GM18526 (cell line): Measurements from ENCODE around the gene PLPP3.

Experiments used
- POLR2A ChIP-seq: IDR thresholded peaks from 3 replicates; pipeline ENCODE4 v1.6.1; 2011; ENCODE audit not compliant: insufficient read length; ENCODE audit errors: extremely low read depth

The PLPP3 gene

GRCh38 chr1:56557746-56558145 lies 21.6 kb downstream of the PLPP3 start:
- no peak for TF ChIP-seq POLR2A

GRCh38 chr1:56555448-56555847 lies 23.9 kb downstream of the PLPP3 start:
- TF ChIP-seq POLR2A: no peak

GRCh38 chr1:56553046-56553445 lies 26.3 kb downstream of the PLPP3 start:
- no peak for TF ChIP-seq POLR2A

GRCh38 chr1:56552349-56552748 lies 27.0 kb downstream of the PLPP3 start:
- TF ChIP-seq POLR2A: no peak

GRCh38 chr1:56551691-56552090 lies 27.7 kb downstream of the PLPP3 start:
- no peak for TF ChIP-seq POLR2A

GRCh38 chr1:56550859-56551188 lies 28.5 kb downstream of the PLPP3 start:
- no peak for TF ChIP-seq POLR2A

GRCh38 chr1:56550138-56550858 lies 29.1 kb downstream of the PLPP3 start:
- TF ChIP-seq POLR2A: no peak

- no peak for TF ChIP-seq POLR2A
Measured at GRCh38 chr1:56548571-56548970, 30.8 kb downstream of the PLPP3 start.

- no peak for TF ChIP-seq POLR2A
Measured at GRCh38 chr1:56547977-56548376, 31.4 kb downstream of the PLPP3 start.

- no peak for TF ChIP-seq POLR2A
Measured at GRCh38 chr1:56547473-56547872, 31.9 kb downstream of the PLPP3 start.

GRCh38 chr1:56545711-56546110 lies 33.7 kb downstream of the PLPP3 start:
- TF ChIP-seq POLR2A: no peak

- TF ChIP-seq POLR2A: no peak
Measured at GRCh38 chr1:56543783-56544612, 35.4 kb downstream of the PLPP3 start.

- TF ChIP-seq POLR2A: no peak
Measured at GRCh38 chr1:56542651-56543050, 36.7 kb downstream of the PLPP3 start.

- TF ChIP-seq POLR2A: no peak
Measured at GRCh38 chr1:56541408-56541807, 38.0 kb downstream of the PLPP3 start.

GRCh38 chr1:56540467-56540866 lies 38.9 kb downstream of the PLPP3 start:
- no peak for TF ChIP-seq POLR2A

GRCh38 chr1:56539520-56539931 lies 39.8 kb downstream of the PLPP3 start:
- no peak for TF ChIP-seq POLR2A
